Activated CD8-positive, alpha-beta T cell treated with anti-CD3 and anti-CD28 coated beads, Interleukin-2, amount 10 ng/mL, durations not matched to agents 7 days and 5 days (primary cell): ENCODE results near the gene RBM5. TPM values are rescaled to one million over a fixed set of nuclear protein-coding genes. Genes with fewer than 3 reads are reported as not detected.

Experiments
- ATAC-seq: fragments of 150-1000 bp; cut with Tn5 transposase; one replicate; pipeline ENCODE4 v1.10.0; 2021; ENCODE audit warnings: moderate library complexity
- CTCF ChIA-PET: fragments of 350-600 bp; sonication (Branson Sonifier 250); formaldehyde crosslinking; loops from one replicate; lab custom pipeline; 2021; ENCODE audit warnings: antibody characterized with exemption; lab: Charles Lee
- POLR2A ChIA-PET: fragments of 350-600 bp; sonication (Branson Sonifier 250); formaldehyde crosslinking; loops from one replicate; lab custom pipeline; 2021; ENCODE audit warnings: antibody characterized with exemption; lab: Charles Lee
- DNase-seq: peaks from one replicate; pipeline ENCODE4 v3.0.0-alpha.2; 2020
- H3K27ac Mint-ChIP-seq: one replicate; pipeline ENCODE4 v1.8.0; 2021; ENCODE audit warnings: mild to moderate bottlenecking, mixed read lengths
- H3K27me3 Mint-ChIP-seq: one replicate; pipeline ENCODE4 v1.8.0; 2021; ENCODE audit warnings: low read depth, mixed read lengths
- H3K36me3 Mint-ChIP-seq: one replicate; pipeline ENCODE4 v1.8.0; 2021; ENCODE audit warnings: low read depth, mixed read lengths
- H3K4me1 Mint-ChIP-seq: one replicate; pipeline ENCODE4 v1.8.0; 2021; ENCODE audit warnings: low read depth, mixed read lengths
- H3K4me3 Mint-ChIP-seq: one replicate; pipeline ENCODE4 v1.8.0; 2021; ENCODE audit warnings: mild to moderate bottlenecking, mixed read lengths
- H3K9me3 Mint-ChIP-seq: one replicate; pipeline ENCODE4 v1.8.0; 2022; ENCODE audit warnings: mixed read lengths; ENCODE audit not compliant: insufficient read depth
- total RNA-seq, 2 experiments: library from RNA; stranded (reverse); gene quantifications; one replicate each; pipeline ENCODE4 v1.2.3, GENCODE V29; 2021

RBM5 gene
- total RNA-seq, 2 experiments from 2014 or later: 180 to 185 TPM

DNA sequence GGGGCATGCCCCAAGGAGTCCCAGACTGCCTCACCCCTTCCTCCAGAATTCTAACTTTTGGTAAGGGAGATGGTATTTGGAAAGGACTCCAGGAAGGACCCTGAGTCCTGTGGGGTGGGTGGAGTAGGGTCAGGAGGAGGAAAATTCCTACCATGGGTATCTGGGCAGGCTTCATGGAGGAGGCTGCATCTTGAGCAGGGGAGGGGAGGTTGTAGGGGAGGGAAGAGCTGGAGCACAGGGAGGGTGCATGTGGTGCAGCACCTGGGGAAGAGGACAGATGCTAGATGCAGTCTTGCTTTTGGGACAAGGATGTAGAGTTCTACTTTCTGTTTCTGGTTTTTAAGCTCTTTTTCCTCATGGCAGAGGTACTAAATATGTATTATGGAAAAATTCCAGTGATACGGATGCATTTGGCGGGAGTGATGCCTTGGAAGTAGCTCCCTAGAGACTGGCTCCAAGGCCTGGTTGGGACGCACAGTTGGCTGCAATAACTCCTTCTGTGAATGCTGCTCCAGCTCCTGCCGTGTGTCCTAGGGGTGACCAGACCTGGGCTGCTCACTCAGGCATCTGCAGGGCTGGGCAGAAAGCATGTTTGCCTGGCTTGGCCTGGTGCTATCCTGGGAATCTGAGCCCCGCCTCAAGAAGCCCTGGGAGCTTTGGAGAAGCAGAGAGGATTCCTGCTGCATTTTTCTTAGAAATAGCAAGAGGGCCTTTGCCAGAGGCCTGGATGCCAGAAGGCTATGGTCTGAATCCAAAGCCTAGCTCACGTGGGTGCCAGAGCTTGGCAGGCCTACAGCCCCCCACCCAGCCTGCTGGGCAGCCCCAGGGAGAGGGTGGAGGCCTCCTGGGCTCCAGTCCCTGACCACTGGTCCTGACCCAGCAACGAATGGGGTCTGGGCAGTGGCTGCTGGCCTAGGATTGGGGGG is 76.5 kb downstream of the RBM5 start:
- CTCF ChIA-PET: interaction anchor here (1.8 kb wide), 1 partner anchor 81 kb away, joined by 5 read pairs; no protein-coding TSS in a partner anchor
- no peak overlapping the region for H3K4me3 Mint-ChIP-seq

DNA sequence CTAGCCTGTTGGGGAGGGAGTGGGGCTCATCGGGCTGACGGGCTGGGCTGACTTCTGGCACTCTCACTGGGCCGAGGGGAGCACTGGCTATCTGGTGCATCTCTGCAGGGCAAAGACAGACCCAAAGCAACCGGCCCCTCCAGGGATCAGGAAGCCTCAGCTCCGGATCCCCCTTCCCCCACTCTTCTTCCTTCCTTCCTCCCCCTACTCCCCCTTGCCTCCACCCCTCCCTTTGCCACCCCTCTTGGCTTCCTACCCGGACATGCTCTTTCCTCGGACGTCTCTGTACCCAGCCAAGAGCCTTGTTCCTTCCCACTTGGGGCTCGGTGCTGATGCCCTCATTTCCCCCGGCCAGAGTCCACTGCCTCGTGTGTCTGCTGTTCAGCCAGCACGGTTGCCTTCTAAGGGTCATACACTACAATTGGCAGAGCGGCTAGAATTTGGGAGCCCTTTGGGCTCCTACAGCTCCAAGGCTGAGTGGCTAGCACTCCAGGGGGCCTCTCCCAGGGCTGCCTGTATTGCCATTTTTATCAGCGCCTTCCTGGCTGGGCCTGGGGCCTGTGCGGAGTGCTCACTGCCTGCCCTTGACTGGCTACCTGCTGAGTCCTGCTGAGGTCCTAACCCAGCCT is 77.3 kb downstream of the RBM5 start:
- no peaks in the 10 kb centered on the region for H3K4me1 Mint-ChIP-seq
- DNase-seq (no peak), ATAC-seq (no peak)
- no peaks in the 10 kb centered on the region for H3K9me3 Mint-ChIP-seq
- H3K27me3 Mint-ChIP-seq: no peaks in the 10 kb centered on the region
- no peak overlapping the region for H3K4me3 Mint-ChIP-seq
- POLR2A ChIA-PET: no interaction called here
- CTCF ChIA-PET: no interaction called here
- H3K27ac Mint-ChIP-seq: no peak overlapping the region
- H3K36me3 Mint-ChIP-seq: no peaks in the 10 kb centered on the region

More for the DNA sequence above, 76.5 kb downstream of the RBM5 start:
- H3K4me1 Mint-ChIP-seq: no peaks in the 10 kb centered on the region
- POLR2A ChIA-PET: interaction anchor here (0.7 kb wide), 1 partner anchor 9 kb away, joined by 4 read pairs; no protein-coding TSS in a partner anchor
- no peaks in the 10 kb centered on the region for H3K9me3 Mint-ChIP-seq
- H3K27ac Mint-ChIP-seq: no peak overlapping the region
- ATAC-seq (no peak), DNase-seq (no peak)
- no peaks in the 10 kb centered on the region for H3K27me3 Mint-ChIP-seq
- H3K36me3 Mint-ChIP-seq: no peaks in the 10 kb centered on the region

DNA sequence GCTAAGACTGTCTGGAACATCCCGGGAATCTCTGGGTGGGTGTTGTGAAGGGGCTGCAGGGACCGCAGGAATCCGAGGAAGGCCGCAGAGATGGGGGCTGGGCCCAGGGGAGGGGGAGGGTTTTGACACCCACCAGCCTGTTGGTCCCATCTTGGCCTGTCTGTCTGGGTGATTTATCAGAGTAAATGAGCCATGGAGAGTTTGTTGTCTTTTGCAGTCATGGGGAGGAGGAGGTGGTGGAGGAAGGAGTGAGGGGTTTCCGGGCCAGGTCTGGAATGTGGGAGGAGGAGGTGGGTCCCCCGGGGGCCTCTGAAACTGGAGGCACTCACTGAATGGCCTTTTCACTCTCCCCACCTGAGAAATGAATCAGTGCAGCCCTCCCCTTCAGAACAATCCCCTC is 77.9 kb downstream of the RBM5 start:
- Mint-ChIP-seq H3K4me1 (no peaks in the 10 kb centered on the region), H3K9me3 (no peaks in the 10 kb centered on the region), H3K4me3 (no peak overlapping the region), H3K36me3 (no peaks in the 10 kb centered on the region), H3K27me3 (no peaks in the 10 kb centered on the region), H3K27ac (no peak overlapping the region)
- ATAC-seq (no peak), DNase-seq (no peak)
- ChIA-PET CTCF (no interaction called here), POLR2A (no interaction called here)

DNA sequence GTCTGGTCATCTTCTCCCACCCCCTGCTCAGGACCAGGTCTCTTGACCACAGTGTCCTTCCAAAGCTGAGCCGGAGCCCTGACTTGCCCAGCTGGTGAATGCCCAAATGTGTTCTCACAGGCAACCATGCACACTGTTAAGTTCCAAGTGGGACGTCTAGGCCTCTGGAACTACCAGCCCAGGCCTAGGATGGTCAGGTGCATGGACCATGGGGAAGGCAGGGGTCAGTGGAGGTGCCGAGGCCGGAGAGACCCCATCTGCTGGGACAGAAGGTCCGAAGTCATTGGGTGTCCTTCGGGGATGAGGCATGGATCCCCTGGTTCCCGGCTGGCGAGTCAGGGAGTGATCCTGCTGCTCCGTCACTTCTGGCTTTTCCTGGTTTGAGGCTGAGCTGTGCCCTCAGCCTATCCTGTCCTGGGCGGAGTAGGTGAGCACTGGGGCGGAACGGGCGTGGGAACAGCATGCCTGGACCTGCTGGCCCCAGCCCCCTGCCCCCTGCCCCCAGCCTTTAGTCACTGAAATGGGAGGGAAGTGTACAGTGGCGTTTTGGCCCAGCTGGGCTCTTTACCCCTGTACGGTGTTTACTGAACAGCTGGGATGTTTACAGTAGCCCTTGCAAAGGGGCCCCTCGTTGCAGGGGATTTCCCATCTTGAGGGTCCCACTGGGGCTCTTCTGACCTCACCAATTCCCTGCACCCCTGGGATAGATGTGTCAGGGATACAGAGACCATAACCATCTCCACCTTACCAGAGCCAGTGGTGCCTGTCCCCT is 78.5 kb downstream of the RBM5 start:
- POLR2A ChIA-PET: no interaction called here

DNA sequence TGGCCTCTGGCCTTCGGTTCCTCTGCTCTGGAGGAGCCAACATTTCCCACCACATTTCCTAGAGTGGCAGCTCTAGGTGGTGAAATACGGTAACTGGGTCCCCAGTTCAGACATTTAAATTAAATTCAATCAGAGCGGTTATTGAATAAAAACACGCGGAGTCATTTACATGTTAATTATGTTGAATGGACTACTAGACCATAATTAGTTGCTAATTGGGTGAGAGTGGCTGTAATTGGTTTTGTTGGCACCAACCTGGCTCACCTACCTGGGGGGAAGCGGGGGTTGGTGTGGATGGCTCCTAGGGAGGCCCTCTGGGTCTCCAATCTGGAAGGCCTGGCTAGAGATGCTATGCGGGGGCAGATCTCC is 79.1 kb downstream of the RBM5 start:
- ChIA-PET CTCF (no interaction called here), POLR2A (no interaction called here)
- Mint-ChIP-seq H3K9me3 (no peaks in the 10 kb centered on the region), H3K27ac (no peak overlapping the region), H3K27me3 (no peaks in the 10 kb centered on the region), H3K36me3 (no peaks in the 10 kb centered on the region), H3K4me1 (no peaks in the 10 kb centered on the region), H3K4me3 (no peak overlapping the region)
- no peak for ATAC-seq
- DNase-seq: no peak

More for the DNA sequence above, 78.5 kb downstream of the RBM5 start:
- H3K27me3 Mint-ChIP-seq: no peaks in the 10 kb centered on the region
- no peaks in the 10 kb centered on the region for H3K4me1 Mint-ChIP-seq
- ATAC-seq (no peak), DNase-seq (no peak)
- no peak overlapping the region for H3K27ac Mint-ChIP-seq
- no peaks in the 10 kb centered on the region for H3K9me3 Mint-ChIP-seq
- no peaks in the 10 kb centered on the region for H3K36me3 Mint-ChIP-seq
- no peak overlapping the region for H3K4me3 Mint-ChIP-seq
- CTCF ChIA-PET: no interaction called here

DNA sequence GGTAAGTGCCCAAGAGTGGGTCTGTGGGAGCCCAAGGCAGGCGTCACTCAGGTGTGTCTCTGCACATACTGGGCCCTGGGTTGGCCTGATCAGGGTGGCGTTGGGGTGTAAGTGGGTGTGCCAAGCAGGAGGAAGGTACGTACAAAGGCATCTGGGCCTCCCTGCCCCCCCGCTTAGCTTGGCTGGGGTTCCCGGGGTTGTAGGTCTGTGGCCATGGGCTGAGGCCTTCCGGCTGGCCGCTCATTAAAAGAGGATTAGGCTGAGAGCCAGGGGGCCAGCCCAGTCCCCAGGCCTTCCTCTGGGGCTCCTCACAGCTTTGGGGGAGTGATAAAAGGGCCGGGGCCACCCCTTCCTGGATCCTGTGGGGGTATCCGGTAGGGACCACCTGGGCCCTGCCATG is 79.7 kb downstream of the RBM5 start:
- ATAC-seq: no peak
- Mint-ChIP-seq H3K27me3 (no peaks in the 10 kb centered on the region), H3K4me1 (no peaks in the 10 kb centered on the region), H3K9me3 (no peaks in the 10 kb centered on the region), H3K36me3 (no peaks in the 10 kb centered on the region), H3K4me3 (no peak overlapping the region), H3K27ac (no peak overlapping the region)
- DNase-seq: no peak
- CTCF ChIA-PET: no interaction called here
- POLR2A ChIA-PET: no interaction called here

Other genes starting within 250 kb of the RBM5 start
- gene TRAIP, start 232.4 kb upstream of the RBM5 start, total RNA-seq: 10 to 100 TPM; 32.0 to 32.9 TPM
- not detected for gene CAMKV, start 219.0 kb upstream of the RBM5 start, total RNA-seq
- gene MST1R, start 185.0 kb upstream of the RBM5 start, total RNA-seq: 1 to 10 TPM; 3.2 to 3.9 TPM
- gene MON1A, start 159.1 kb upstream of the RBM5 start, total RNA-seq: 10 to 100 TPM; 13.4 to 15.0 TPM
- gene RBM6, start 148.8 kb upstream of the RBM5 start, total RNA-seq: 100 to 1,000 TPM; 104 to 112 TPM
- not detected for gene SEMA3F, start 66.4 kb downstream of the RBM5 start, total RNA-seq
- not detected for gene GNAT1, start 102.7 kb downstream of the RBM5 start, total RNA-seq
- gene SLC38A3, start 116.4 kb downstream of the RBM5 start, total RNA-seq: not detected
- 100 to 1,000 TPM; 515 to 531 TPM for gene GNAI2, start 147.3 kb downstream of the RBM5 start, total RNA-seq
- under 1 TPM; 0.52 to 0.84 TPM for gene SEMA3B, start 180.2 kb downstream of the RBM5 start, total RNA-seq
- not detected for gene LSMEM2, start 190.2 kb downstream of the RBM5 start, total RNA-seq
- gene IFRD2, start 203.5 kb downstream of the RBM5 start, total RNA-seq: 10 to 100 TPM; 81.3 to 85.1 TPM
- gene HYAL3, start 210.5 kb downstream of the RBM5 start, total RNA-seq: 10 to 100 TPM in 1 of 2 experiments, 1 to 10 TPM in 1; 9.7 to 12.7 TPM
- 10 to 100 TPM; 26.8 to 28.5 TPM for gene NAA80, start 210.5 kb downstream of the RBM5 start, total RNA-seq
- gene HYAL1, start 214.7 kb downstream of the RBM5 start, total RNA-seq: under 1 TPM in 1 of 2 experiments, not detected in 1; 0.16 TPM
- gene HYAL2, start 233.8 kb downstream of the RBM5 start, total RNA-seq: 1 to 10 TPM; 6.5 to 6.8 TPM
- gene TUSC2, start 239.3 kb downstream of the RBM5 start, total RNA-seq: 10 to 100 TPM; 18.5 to 20.8 TPM